HG03280 (cell line): ENCODE measurements around the gene C9orf43.
"Not testable (repeated sequence)": the region's sequence is repeated elsewhere in the genome, so short reads cannot be mapped to it uniquely, and the experiment has no call there.

Source experiments
- ATAC-seq: cut with Tn5 transposase; IDR thresholded peaks from one replicate; pipeline ENCODE4 v1.9.1; 2021; ENCODE audit warnings: mild to moderate bottlenecking, moderate library complexity; ENCODE audit not compliant: unreplicated experiment

The C9orf43 gene

GRCh38 chr9:113381441-113381840, 29.1 kb upstream of the C9orf43 start:
- not testable (repeated sequence) for ATAC-seq

DNA sequence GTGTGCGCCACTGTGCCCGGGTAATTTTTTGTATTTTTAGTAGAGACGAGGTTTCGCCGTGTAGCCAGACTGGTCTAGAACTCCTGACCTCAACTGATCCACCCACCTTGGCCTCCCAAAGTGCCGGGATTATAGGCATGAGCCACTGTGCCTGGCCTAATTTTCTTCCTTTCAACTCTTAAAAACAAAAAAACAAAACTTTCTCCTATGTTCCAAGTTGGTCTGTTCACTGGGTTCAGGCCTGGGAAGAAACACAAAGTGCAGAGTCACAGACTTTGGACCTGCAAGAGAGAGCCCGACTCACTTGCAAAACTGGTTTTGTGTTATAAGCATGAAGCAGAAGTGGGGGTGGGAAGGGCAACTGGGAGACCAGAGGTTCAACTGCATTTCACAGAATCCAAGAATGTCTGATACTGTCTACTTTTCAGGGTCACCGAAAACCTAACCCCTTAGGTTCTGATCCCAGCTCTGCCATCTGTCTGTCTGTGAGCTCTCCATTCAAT, 28.6 kb upstream of the C9orf43 start:
- no peak for ATAC-seq

- no peak for ATAC-seq
Measured at GRCh38 chr9:113386571-113387393, 23.8 kb upstream of the C9orf43 start.

DNA sequence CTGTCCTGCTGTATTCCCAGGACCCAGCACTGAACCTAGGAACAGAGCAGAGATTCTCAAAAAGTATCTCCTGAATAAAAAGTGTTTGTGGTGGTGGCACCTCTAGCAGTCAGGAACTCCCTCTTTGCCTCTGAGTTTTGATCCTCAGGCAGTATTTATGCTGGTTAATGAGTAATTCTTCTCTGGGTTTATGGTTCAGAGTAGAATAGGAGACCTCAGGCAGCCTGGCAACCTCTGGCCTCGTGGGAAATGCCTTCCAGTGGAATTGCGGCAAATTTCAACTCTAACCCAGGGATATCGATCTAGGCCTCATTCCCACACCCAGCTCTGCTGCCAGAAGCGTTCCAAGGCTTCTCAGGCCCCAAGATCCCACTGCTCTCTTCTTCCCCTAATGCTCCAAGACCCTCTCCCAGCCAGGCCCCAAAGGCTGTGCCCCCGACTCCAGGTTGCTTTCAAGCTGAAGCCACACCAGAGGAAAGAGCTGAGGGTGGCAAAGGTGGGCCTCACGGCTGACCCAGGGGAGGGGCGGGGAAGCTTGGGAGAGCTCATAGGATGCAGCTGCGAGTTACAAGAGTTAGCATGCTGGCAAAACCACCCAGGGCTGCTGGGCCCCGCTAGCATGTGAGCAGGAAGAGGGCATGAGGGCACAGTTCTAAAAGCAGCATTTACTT, 22.9 kb upstream of the C9orf43 start:
- no peak for ATAC-seq

- ATAC-seq: no peak
Measured at GRCh38 chr9:113388833-113389232, 21.7 kb upstream of the C9orf43 start.

GRCh38 chr9:113389451-113389850, 21.1 kb upstream of the C9orf43 start:
- no peak for ATAC-seq

- ATAC-seq: no peak
Measured at GRCh38 chr9:113390192-113390960, 20.2 kb upstream of the C9orf43 start.

DNA sequence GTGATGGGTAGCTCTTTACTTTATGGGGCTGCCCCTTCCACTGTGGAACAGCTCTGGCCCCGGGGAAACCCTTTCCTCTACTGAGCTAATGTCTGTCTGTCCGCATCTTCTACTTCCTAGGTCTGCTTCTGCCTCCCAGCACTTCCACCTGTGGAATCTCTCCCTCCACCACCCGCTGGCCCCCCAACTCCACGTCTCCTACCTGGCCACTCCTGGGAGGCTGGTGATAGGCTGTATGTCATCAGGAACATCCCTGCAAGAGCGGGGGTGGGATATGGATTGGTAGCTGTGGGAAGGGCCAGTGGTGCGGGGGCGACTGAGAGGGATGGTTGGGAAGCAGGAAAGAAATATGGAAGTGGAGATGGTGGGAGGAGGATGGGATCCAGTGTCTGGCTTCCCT, 18.6 kb upstream of the C9orf43 start:
- no peak for ATAC-seq

DNA sequence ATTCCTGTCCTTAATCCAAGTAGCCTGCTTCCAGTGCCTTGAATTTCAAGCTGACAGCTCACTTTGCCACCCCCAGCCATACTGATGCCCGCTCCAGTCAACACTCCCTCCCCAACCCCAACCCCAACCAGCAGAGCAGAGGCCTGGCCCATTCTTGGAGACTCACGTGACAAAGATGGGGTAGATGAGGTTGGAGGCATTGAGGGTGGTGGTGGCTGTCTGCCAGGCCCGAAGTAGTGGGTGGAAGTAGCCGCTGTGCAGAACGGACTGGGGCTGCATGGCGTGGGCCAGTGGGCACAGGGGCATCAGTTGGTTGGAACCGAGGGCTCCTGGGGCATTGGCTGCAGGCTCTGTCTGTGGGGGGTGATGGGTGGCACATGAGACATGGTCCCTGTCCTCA, 17.3 kb upstream of the C9orf43 start:
- no peak for ATAC-seq

DNA sequence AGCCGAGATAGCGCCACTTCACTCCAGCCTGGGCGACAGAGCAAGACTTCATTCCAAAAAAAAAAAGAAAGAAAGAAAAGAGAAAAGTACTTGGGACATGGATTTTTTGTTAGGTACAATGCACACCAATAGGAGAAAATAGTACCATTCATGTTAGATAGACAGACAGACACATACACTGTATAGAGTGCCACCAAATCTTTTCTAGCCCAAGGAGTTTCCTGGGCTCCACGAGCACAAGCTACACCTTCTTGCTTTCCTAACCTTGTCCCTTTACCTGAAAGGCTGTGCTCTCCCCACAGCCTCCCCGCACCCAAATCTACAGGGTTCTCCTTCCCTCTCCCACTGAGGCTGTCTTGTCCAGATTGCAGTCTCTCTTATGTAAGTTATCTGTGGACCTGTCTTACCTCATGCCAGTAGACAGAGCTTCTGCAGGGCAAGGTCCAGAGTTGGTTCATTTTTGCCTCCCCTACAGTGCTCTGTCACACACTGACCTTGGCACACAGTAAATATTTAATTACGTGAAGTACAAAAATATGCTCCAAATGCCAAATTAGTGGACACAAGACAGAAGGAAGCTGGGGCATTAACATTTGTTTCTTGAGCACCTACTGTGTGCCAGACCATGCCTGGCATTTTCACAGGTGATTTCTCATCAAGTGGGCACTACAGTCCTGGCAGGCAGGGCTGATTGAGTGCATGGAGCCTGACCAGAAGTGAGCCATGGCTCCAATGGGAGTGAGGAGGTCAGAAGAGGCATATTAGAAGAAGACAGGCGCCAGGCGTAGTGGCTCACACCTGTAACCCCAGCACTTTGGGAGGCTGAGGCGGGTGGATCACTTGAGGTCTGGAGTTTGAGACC, 15.3 kb upstream of the C9orf43 start:
- no peak for ATAC-seq

- no peak for ATAC-seq
Measured at GRCh38 chr9:113397203-113397631, 13.3 kb upstream of the C9orf43 start.

- ATAC-seq: no peak
Measured at GRCh38 chr9:113398796-113399195, 11.8 kb upstream of the C9orf43 start.

- ATAC-seq: no peak
Measured at GRCh38 chr9:113399646-113400200, 10.8 kb upstream of the C9orf43 start.

- ATAC-seq: peak; percentile 100
Measured at GRCh38 chr9:113401027-113401792, 9.3 kb upstream of the C9orf43 start, which contains the start of gene ALAD. Gene ALAD, minus strand, starts transcription at chr9:113401284. Its CDS starts 7,725 bp downstream, at chr9:113393559.

GRCh38 chr9:113403646-113404045, 6.9 kb upstream of the C9orf43 start:
- no peak for ATAC-seq

GRCh38 chr9:113406353-113406752, 4.2 kb upstream of the C9orf43 start:
- not testable (repeated sequence) for ATAC-seq

- peak; percentile 33 for ATAC-seq
Measured at GRCh38 chr9:113406873-113407511, 3.6 kb upstream of the C9orf43 start.

DNA sequence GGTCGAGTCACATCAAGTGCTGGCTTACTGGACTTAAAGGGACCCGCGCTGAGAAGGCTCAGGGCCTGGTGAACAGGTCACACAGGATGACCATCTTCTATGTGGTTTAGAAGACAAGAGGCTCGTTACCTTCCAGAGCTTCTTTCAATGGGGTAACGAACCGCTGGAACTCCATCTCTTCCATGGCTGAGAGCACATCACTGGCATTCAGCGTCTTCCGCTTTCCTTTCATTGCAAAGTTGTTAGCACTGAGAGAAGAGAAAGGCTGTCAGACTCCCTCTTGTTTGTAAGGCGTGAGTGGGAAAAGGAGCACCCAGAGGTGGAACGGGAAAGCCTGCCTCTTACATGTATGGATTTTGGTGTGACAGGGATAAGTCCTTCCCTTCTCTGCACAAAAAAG, 1.1 kb upstream of the C9orf43 start:
- no peak for ATAC-seq

DNA sequence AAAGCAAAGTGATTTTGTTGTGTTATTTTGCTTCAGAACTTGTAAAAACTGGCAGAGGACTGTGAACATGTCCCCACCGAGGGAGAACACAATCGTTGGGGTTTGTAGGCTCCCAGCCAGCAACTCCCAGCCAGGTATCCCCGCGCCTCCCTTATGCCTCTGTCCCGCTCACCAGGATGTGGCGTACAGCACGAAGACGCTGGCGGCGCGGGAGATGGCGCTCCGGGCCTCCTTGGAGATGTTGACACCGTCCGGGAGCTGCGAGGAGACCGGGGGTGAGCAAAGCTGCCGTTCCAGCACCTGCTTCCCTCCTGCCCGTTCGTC, 702 bp upstream of the C9orf43 start:
- peak; percentile 6 for ATAC-seq
